Fibroblast of skin of right quadriceps (primary cell): ENCODE results near the gene PSMG4.

Experiments
- DNase-seq: peaks from one replicate; pipeline ENCODE4 v3.0.0-alpha.2; 2013

Gene PSMG4

DNA sequence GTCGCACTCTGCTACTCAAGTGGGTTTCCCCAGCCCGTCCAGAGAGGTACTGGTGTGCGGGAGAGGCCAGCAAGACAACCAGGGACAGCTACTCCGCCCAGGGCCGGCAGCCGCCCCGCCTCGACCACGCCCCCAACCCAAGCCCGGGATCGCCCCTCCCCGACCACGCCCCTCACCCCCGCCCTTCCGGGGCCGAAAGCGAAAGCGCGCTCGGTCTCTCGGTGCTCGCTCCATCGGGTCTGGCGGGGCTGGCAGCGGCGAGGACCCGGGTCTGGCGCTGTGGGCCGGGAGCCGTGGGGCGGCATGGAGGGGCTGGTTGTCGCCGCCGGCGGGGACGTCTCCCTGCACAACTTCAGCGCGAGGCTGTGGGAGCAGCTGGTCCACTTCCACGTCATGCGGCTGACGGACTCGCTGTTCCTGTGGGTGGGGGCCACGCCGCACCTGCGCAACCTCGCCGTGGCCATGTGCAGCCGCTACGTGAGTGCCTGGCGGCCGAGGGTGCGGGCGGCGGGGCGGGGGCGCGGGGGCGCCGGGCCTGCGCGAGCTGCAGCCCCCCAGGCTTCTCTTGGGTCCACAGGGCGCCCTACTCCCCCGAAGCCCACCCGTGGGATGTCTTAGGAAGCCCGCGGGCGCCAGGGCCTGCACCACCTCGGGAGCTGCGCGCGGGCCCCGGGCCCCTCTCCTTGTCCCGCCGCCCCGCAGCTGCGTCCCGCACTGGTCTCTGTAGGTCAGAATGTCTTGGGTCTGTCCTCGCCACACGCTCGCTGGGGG, at the start of gene PSMG4:
Gene PSMG4 (plus strand): TSS at position 228 of the 771 bp plus-strand sequence. CDS start 76 bp downstream, at position 304.
- DNase-seq = peak; percentile 86

- DNase-seq = peak; percentile 98
Measured at GRCh38 chr6:3209114-3210023, 49.4 kb upstream of the PSMG4 start.

DNA sequence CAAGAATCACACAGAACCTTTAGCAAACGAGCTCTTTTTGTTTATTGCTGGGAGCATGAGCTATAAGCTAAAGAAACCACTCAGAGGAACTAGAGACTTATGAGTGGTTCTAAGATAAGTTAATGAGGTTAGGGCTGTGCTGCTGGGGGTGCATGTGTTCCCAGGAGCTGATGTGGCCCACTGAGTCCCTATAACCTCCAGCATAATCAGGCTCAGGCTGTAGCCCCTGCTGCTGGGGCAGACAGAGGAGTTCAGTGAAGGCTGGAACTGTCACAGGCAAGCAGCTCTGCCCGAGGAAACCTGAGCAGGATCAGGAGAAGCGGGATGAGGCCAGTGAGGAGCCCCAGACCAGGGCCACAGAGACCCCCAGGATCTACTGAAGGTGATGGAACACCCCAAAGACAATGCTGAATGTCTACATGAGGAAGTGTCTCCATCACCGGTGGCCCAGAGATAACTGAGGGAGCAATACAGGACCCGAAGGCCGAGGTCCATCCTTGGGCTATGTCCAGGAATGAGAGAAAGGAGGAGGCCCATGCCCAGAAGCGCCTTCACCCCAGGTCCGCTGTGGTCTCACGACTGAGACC, 48.6 kb upstream of the PSMG4 start:
- DNase-seq = no peak

DNA sequence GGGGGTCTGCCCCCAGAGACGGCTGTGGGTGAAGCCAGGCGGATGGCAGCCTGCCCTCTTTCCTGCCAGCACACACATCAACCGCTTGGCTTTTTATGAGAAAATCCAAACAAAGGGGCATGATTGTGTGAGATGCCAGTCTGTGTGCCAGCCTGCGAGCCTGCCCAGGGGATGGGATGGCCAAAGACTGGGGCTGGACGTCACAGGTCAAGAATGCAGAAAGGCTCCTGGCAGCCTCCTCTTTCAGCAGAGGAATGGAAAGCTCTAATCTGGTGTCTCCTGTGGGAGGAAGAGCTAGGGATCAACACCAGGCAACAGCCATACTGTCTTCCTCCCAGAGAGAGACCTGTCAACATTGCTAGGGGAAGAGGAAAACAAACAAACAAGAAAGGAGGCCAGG, 47.1 kb upstream of the PSMG4 start:
- no peak for DNase-seq

GRCh38 chr6:3212261-3212660, 46.5 kb upstream of the PSMG4 start:
- no peak for DNase-seq

DNA sequence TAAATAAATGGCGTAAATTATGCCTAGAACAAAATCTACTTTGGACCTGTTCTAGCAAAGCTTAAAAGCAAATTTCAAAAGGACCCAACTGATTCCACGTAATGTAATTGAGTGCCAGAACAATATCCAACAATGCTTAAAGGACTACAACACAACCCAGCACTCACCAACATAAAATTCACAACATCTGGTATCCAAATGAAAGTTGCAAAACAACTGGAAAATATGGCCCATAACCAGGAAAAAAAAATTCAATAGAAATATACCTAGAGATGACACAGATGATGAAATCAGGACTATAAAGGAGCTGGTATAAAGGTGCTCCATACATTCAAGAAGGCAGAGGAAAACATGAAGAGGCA, 45.4 kb upstream of the PSMG4 start:
- no peak for DNase-seq

GRCh38 chr6:3214898-3215297, 43.8 kb upstream of the PSMG4 start:
- no peak for DNase-seq

DNA sequence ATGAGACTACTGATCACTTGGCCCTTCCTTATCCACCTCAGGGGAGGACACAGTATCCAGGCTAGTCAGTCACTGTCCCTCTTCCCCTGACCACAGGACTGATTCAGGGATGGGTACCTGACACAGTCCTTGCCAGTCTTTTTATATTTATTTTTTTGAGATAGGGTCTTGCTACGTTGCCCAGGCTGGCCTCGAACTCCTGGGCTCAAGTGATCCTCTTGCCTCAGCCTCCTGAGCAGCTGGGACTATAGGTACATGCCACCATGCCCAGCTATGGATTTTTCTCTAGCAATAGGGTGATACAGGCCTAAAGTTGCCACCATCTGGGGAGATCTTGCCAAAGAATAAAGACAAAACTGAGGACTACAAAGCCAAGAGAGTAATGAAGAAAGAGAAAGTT, 41.5 kb upstream of the PSMG4 start:
- DNase-seq = no peak

DNA sequence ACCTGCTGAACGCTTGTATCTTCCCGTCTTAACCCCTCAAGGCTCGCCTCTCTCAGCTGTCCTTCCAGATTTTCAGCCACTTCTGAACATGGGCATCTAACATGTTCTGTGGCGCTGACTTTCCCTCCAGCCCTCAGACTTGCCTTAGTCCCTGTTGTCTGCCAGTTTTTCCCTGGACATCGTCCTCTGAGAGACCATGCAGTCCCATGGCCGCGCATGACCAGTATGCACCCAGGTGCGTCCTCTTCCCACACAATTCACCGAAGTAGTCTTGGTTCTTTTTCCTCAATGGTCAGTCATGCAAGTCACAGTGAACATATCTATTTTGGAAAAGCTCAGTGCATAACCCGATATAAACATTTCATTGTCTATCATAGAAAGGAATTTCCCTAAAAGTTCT, 40.5 kb upstream of the PSMG4 start:
- DNase-seq = no peak

DNA sequence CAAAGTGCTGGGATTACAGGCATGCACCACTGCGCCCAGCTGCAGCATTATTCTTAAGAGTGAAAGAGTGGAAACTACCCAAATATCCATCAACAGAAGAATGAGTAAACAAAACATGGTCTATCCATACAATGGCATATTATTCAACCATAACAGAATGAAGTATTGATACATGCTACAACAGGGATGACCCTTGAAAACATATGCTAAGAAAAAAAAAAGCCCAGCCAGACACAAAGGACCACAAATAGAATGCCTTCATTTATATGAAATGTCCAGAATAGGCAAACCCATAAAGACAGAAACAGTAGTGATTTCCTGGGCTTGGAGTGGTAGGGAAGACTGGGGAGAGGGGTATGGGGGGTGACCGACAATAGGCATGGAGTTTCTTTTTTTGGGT, 38.4 kb upstream of the PSMG4 start:
- DNase-seq = no peak

DNA sequence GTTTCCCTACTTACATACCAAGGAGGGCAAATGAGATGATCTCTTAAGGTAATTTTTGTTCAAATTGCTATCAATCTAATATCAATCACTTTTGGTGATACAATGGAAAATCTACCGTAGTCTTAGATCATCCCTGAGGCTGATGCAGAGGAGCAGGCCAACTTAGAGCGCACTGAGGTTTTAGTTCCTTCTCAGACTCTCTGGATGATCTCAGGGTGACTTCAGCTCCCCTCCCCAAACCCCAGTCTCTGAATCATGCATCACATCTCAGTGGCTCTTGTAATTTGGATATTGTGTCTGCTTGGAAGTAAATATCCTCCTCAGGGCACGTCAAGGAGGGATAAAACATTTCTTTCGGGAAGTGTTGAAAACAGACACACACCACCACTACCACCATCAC, 37.2 kb upstream of the PSMG4 start:
- DNase-seq = no peak

DNA sequence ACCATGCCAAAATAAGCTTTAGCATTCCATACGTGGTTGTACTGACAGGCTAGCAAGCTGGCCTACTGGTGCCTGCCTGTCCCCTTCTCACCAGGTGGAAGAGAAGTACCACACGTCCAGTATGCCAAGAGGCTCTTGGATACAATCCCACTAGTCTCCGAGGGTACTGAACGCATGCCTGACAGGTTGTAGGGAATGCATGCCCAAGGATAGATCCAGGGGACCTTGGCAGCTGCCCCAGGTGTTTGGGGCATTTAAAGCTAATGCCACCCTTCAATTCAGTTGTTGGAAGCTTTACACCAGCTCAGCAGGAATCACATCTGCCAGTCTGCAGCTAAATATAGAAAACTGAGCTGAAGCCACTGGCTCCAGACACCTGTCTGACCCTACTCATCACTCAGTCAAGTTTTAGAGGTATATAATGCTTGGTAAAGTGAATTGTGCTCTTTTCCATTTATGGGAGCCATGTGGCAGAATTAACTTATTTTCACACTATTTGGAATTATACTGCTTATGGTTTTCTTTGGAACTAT, 36.2 kb upstream of the PSMG4 start:
- no peak for DNase-seq

GRCh38 chr6:3226042-3226441, 32.7 kb upstream of the PSMG4 start:
- DNase-seq = no peak

DNA sequence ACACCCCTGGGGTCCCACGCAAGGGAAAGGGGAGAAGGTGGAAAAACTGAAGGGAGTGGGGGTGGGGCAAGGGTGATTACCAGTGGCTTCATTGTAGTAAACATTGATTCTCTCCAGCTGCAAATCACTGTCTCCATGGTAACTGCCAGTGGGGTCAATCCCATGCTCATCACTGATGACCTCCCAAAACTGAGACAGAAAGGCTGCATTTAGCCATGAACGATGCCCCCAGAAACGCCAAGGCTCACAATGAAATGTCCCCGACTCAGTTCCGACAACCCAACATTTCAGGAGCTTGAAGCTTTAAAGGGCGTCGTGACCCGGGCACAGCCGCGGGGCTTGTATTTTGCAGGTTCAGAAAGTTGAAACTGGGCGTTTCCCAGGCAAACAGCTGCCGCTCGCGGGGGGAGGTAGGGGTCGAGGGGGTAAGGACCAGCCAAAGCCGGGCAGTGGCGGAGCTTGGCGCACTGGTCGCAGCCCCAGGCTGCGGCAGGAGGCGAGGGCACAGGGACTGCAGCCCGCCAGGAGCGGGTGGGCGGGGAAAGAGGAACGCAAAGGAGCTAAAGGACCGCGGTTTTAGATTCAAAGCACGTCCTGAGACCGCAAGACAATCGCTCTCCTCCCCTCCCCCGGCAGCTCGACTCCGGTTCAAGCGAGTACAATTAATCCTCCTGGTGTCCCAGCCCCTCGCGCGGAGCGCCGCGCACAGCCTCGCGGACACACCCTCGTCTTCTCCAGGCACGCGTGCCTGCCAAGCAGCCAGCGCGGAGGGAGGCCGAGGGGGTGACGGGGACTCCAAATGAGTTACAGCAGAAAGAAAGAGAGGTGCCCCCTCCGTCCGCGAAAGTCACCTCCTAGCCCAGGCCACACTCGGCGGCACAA, 32.0 kb upstream of the PSMG4 start:
- DNase-seq = peak; percentile 50

DNA sequence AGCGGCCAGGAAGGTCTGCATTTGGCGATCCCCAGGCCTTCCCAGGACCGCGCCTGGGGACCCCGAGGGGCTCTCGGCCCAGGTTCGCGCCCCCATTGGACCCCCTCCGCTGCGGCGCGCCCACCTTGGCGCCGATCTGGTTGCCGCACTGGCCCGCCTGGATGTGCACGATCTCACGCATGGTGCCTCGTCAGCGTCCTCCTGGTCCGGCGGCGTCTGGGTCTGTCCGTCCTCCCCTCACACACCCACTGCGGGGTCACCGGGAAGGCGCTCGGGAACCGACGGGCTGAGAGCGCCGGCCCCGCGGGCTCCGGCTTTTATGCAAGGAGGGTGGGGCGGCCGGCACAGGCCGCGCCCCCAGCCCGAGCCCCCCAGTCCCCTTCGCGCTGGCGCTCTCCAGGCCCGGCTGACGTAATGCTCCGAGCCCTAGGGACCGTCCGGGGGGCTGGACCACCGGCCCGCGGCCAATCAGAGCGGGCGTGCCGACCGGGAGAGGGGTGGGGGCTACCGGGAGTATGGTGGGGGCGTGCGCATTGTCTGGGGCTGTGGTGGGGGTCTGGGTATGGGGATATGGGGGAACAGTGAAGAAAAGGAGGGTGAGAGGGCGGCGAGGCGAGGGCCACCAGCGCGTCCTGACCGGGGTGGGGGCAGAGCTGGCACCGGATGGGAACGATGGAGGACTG, 31.2 kb upstream of the PSMG4 start, which contains the start of gene TUBB2B:
Gene TUBB2B (minus strand): TSS at position 291 of the 683 bp plus-strand sequence. CDS start 110 bp downstream, at position 181.
- DNase-seq = peak; percentile 77

- DNase-seq = no peak
Measured at GRCh38 chr6:3228046-3228671, 30.6 kb upstream of the PSMG4 start.

GRCh38 chr6:3228771-3229565, 29.8 kb upstream of the PSMG4 start:
- DNase-seq = peak; percentile 31

GRCh38 chr6:3229566-3230178, 29.1 kb upstream of the PSMG4 start:
- no peak for DNase-seq

GRCh38 chr6:3230256-3230882, 28.4 kb upstream of the PSMG4 start:
- DNase-seq = no peak
